Neuronal stem cell (in vitro differentiated cells): Measurements from ENCODE around the gene ACVR1B.

Experiments used
- DNase-seq: peaks from one replicate; pipeline ENCODE4 v3.0.0-alpha.2; 2013; ENCODE audit warnings: low spot score
- H2AFZ ChIP-seq: one replicate; pipeline ENCODE4 v1.6.1; 2013; ENCODE audit warnings: mild to moderate bottlenecking, low read length, inconsistent platforms
- H2AK5ac ChIP-seq: 2 replicates; pipeline ENCODE4 v1.6.1; 2013; ENCODE audit warnings: low read depth, mild to moderate bottlenecking, inconsistent platforms, low read length, moderate library complexity, mixed read lengths
- H2BK120ac ChIP-seq: 2 replicates; pipeline ENCODE4 v1.6.1; 2013; ENCODE audit warnings: low read depth, mild to moderate bottlenecking, inconsistent platforms, low read length, moderate library complexity, mixed read lengths
- H2BK12ac ChIP-seq: one replicate; pipeline ENCODE4 v1.6.1; 2013; ENCODE audit warnings: low read length, inconsistent platforms
- H2BK15ac ChIP-seq: 2 replicates; pipeline ENCODE4 v1.6.1; 2013; ENCODE audit warnings: mild to moderate bottlenecking, low read length, inconsistent platforms, mixed read lengths
- H2BK5ac ChIP-seq: one replicate; pipeline ENCODE4 v1.6.1; 2013; ENCODE audit warnings: inconsistent platforms, mild to moderate bottlenecking, low read length, moderate library complexity
- H3K14ac ChIP-seq: one replicate; pipeline ENCODE4 v1.6.1; 2013; ENCODE audit warnings: low read length, inconsistent platforms
- H3K18ac ChIP-seq: 2 replicates; pipeline ENCODE4 v1.6.1; 2013; ENCODE audit warnings: low read length, inconsistent platforms
- H3K23ac ChIP-seq: 2 replicates; pipeline ENCODE4 v1.6.1; 2013; ENCODE audit warnings: low read depth, mild to moderate bottlenecking, mixed read lengths, low read length, inconsistent platforms; ENCODE audit not compliant: poor library complexity
- H3K27ac ChIP-seq: replicated peaks from 3 replicates; pipeline ENCODE4 v1.5.1; 2013; ENCODE audit warnings: low read length, inconsistent platforms
- H3K27me3 ChIP-seq, 3 experiments: 2 replicates each; pipeline ENCODE4 v1.6.1; 2013; ENCODE audit warnings: low read length in 3 of 3, mild to moderate bottlenecking in 2 of 3, inconsistent platforms in 1 of 3, low read depth in 1 of 3, mixed read lengths in 1 of 3, moderate library complexity in 1 of 3; ENCODE audit not compliant: control insufficient read depth in 3 of 3, insufficient read depth in 3 of 3
- H3K36me3 ChIP-seq, 2 donors: replicated peaks in 1 of 2; 2 replicates each; pipeline ENCODE4 v1.6.1; 2013; ENCODE audit warnings: low read length in 2 of 2; ENCODE audit not compliant: control insufficient read depth in 2 of 2, insufficient read depth in 2 of 2
- H3K4ac ChIP-seq: 2 replicates; pipeline ENCODE4 v1.6.1; 2013; ENCODE audit warnings: inconsistent platforms, mild to moderate bottlenecking, low read length, moderate library complexity
- H3K4me1 ChIP-seq, 2 donors: 1 replicate in 1 of 2; 2 replicates in 1 of 2; pipeline ENCODE4 v1.6.1; 2013; ENCODE audit warnings: low read length in 2 of 2, low read depth in 1 of 2; ENCODE audit not compliant: control insufficient read depth in 2 of 2, insufficient read depth in 1 of 2
- H3K4me2 ChIP-seq: one replicate; pipeline ENCODE4 v1.6.1; 2013; ENCODE audit warnings: mild to moderate bottlenecking, low read length, inconsistent platforms; ENCODE audit not compliant: insufficient read depth, poor library complexity, severe bottlenecking
- H3K4me3 ChIP-seq, 2 donors: 2 replicates each; pipeline ENCODE4 v1.5.1; 2013; ENCODE audit warnings: low read length in 2 of 2, mild to moderate bottlenecking in 2 of 2, inconsistent platforms in 1 of 2, moderate library complexity in 1 of 2
- H3K79me1 ChIP-seq: one replicate; pipeline ENCODE4 v1.6.1; 2013; ENCODE audit warnings: low read depth, mild to moderate bottlenecking, inconsistent platforms, low read length, moderate library complexity
- H3K9ac ChIP-seq: one replicate; pipeline ENCODE4 v1.6.1; 2013; ENCODE audit warnings: mild to moderate bottlenecking, low read depth, low read length, inconsistent platforms; ENCODE audit not compliant: poor library complexity
- H3K9me3 ChIP-seq, 2 donors: replicated peaks in 1 of 2; 2 replicates each; pipeline versions ENCODE3 to v1.6.1; 2013; ENCODE audit warnings: low read length in 2 of 2, mild to moderate bottlenecking in 2 of 2, inconsistent platforms in 1 of 2, low read depth in 1 of 2, mixed read lengths in 1 of 2, moderate library complexity in 1 of 2; ENCODE audit not compliant: control insufficient read depth in 2 of 2, insufficient read depth in 1 of 2
- H4K8ac ChIP-seq: one replicate; pipeline ENCODE4 v1.6.1; 2013; ENCODE audit warnings: low read depth, mild to moderate bottlenecking, inconsistent platforms, low read length, moderate library complexity
- H4K91ac ChIP-seq: one replicate; pipeline ENCODE4 v1.6.1; 2013; ENCODE audit warnings: low read length, low read depth, mild to moderate bottlenecking, inconsistent platforms; ENCODE audit not compliant: poor library complexity
- WGBS, 2 donors: extraction: QIAGEN DNeasy Blood & Tissue Kit; methylation state at CpG; one replicate each; pipeline ENCODE4 v1.1.7; 2013; ENCODE audit warnings: missing lambda C conversion rate in 2 of 2, mixed read lengths in 1 of 2; ENCODE audit not compliant: insufficient read length in 2 of 2, insufficient replicate concordance in 1 of 2; ENCODE audit errors: extremely low coverage in 2 of 2; 5-methylcytosine and 5-hydroxymethylcytosine counted together

Gene ACVR1B

DNA sequence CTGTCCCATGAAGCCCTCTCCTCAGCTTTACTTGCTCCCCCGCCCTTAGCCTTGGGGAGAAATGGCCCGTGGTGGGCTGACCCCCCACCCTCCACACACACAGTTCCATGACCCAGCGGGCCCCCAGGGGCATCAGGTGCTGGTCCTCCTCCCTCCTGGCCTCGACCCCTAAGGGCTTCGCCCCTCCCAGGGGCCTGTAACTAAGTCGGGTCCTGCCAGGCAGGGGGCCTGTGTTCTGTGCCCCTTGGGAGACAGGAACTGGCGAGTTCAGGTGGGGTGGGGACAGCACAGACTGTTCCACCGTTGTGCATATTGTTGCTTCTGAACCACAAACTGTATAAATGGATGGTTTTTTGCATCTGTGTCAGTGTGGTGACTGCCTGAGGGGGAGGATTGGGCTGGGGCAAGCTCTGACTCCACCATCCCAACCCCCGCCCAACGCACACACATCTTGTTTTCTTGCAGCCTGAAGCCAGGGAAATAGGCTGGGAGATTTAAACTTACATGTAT is 64.1 kb downstream of the ACVR1B start:
- Histone ChIP-seq H3K4me1 (peaks cover 9 to 13% of the 10 kb centered on the region in 2 donors), H2AFZ (no peak overlapping the region), H3K9me3 (peaks cover 4 to 14% of the 10 kb centered on the region in 2 donors), H3K79me1 (no peaks in the 10 kb centered on the region), H4K91ac (no peak overlapping the region), H3K4ac (no peak overlapping the region), H3K4me3 (no peak overlapping the region), H2BK12ac (no peak overlapping the region), H3K4me2 (no peak overlapping the region), H2BK120ac (no peak overlapping the region), H3K14ac (no peak overlapping the region), H2BK5ac (no peak overlapping the region), H2AK5ac (peak overlapping the region; percentile 28), H3K27me3 (peaks cover 0 to 5% (median 0%) of the 10 kb centered on the region in 3 experiments), H2BK15ac (no peak overlapping the region), H3K27ac (no peak overlapping the region), H4K8ac (no peak overlapping the region), H3K23ac (no peak overlapping the region), H3K36me3 (peaks cover 6 to 38% of the 10 kb centered on the region in 2 donors), H3K9ac (no peak overlapping the region), H3K18ac (peak overlapping the region; percentile 74)
- no peak for DNase-seq
- no CpG with 5 or more reads among the region's 10 CpGs for WGBS, 2 donors

DNA sequence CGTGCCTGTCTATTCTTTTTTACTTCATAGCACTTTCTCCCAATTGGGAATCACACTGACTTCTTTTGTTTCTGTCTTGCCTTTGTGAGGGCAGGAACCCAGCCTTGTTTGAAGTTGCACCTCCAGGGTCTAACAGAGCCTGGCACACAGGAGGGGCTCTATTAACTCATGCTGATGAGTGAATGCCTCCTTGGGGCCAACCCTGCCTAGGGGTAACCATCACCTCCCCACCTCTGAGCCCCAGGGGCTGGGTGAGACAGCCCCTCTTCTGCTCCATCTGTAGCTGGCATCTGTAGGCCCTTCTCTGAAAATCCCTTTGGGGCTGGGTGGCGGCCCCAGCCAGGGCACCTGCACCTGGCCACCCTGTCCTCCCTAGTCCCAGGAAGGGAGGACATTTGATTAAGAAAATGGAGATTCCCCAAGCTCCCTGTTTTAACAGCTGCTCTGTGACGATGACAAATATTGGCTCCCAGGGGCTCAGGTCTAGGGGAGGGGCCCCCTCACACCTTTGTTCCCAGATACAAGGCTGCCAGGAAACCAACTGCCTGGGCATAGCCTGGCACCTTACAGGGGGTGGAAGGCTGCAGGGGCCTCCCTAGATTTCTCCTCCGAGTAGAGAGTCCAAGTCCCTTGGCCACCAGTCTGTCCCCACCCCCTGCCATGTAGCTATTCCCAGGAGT is 67.1 kb downstream of the ACVR1B start:
- H3K4me3 ChIP-seq: no peak overlapping the region
- no peak overlapping the region for H4K91ac ChIP-seq
- H3K4me1 ChIP-seq: peaks cover 7 to 10% of the 10 kb centered on the region in 2 donors
- peaks cover 0 to 19% (median 15%) of the 10 kb centered on the region in 3 experiments for H3K27me3 ChIP-seq
- H3K36me3 ChIP-seq: peaks cover 2 to 14% of the 10 kb centered on the region in 2 donors
- no peak overlapping the region for H4K8ac ChIP-seq
- H2AFZ ChIP-seq: no peak overlapping the region
- no peaks in the 10 kb centered on the region for H3K9me3 ChIP-seq
- WGBS, 2 donors: no CpG with 5 or more reads among the region's 4 CpGs
- peak overlapping the region; percentile 13 for H2BK5ac ChIP-seq
- H2BK12ac ChIP-seq: no peak overlapping the region
- H3K4ac ChIP-seq: peak overlapping the region; percentile 55
- no peak overlapping the region for H3K27ac ChIP-seq
- H3K79me1 ChIP-seq: no peaks in the 10 kb centered on the region
- H3K23ac ChIP-seq: peak overlapping the region; percentile 77
- H2BK120ac ChIP-seq: no peak overlapping the region
- no peak overlapping the region for H3K4me2 ChIP-seq
- DNase-seq: no peak
- H3K9ac ChIP-seq: no peak overlapping the region
- H3K18ac ChIP-seq: peak overlapping the region; percentile 11
- peak overlapping the region; percentile 81 for H2AK5ac ChIP-seq
- H3K14ac ChIP-seq: no peak overlapping the region
- peak overlapping the region; percentile 71 for H2BK15ac ChIP-seq

DNA sequence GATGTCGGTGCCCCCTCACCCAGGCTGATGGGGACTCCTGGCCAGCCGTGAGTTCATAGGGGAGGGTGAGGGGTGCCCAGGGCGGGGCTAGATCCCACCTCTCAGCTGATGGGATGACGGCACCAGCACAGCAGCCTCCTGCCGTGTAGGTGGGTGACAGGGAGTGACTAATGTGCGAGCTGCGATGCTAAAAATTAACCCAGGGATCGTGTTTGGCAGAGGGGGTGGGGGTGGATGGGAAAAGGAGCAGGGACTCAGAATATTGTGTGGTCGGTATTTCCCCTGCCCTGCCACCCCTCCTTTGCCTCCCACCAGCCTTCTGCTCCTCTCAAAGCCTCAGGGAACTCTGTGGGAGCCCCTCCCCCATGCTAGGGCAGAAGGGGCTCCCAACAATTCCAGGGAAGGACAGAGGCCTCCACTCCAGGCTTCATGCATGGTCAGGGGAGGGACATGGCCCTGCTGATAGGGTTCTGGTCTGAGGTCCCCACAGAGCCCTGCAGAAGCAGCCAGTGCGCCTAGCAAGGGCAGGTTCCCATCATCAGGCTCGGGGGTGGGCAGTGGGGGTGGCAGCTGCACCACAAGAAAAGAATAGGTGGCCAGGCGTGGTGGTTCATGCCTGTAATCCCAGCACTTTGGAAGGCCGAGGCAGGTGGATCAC is 67.7 kb downstream of the ACVR1B start:
- H3K27ac ChIP-seq: no peak overlapping the region
- no peak overlapping the region for H2BK120ac ChIP-seq
- no peak for DNase-seq
- H2BK12ac ChIP-seq: no peak overlapping the region
- no peaks in the 10 kb centered on the region for H3K79me1 ChIP-seq
- H2BK15ac ChIP-seq: peak overlapping the region; percentile 95
- H3K9ac ChIP-seq: no peak overlapping the region
- peaks cover 10 to 12% of the 10 kb centered on the region in 2 donors for H3K4me1 ChIP-seq
- H3K4ac ChIP-seq: no peak overlapping the region
- no peak overlapping the region for H4K91ac ChIP-seq
- peak overlapping the region; percentile 81 for H2AK5ac ChIP-seq
- no peak overlapping the region for H2AFZ ChIP-seq
- peak overlapping the region; percentile 77 for H3K18ac ChIP-seq
- peak overlapping the region; percentile 77 for H3K23ac ChIP-seq
- H2BK5ac ChIP-seq: peak overlapping the region; percentile 13
- no CpG with 5 or more reads among the region's 13 CpGs for WGBS, 2 donors
- no peak overlapping the region for H4K8ac ChIP-seq
- H3K4me2 ChIP-seq: no peak overlapping the region
- H3K14ac ChIP-seq: peak overlapping the region; percentile 9
- H3K27me3 ChIP-seq: peaks cover 0 to 20% (median 15%) of the 10 kb centered on the region in 3 experiments
- H3K9me3 ChIP-seq: no peaks in the 10 kb centered on the region
- H3K36me3 ChIP-seq: peaks cover 0 to 7% of the 10 kb centered on the region in 2 donors
- no peak overlapping the region for H3K4me3 ChIP-seq
